Activated T-helper 1 cell treated with anti-CD3 and anti-CD28 coated beads, Interleukin-2, amount 50 U/mL, for 16 hours (primary cell): ENCODE data around the gene DMWD.

ENCODE experiments used
- DNase-seq, 2 donors: peaks; one replicate each; pipeline ENCODE4 v3.0.0-alpha.2; 2020; ENCODE audit warnings: low read depth in 1 of 2, low spot score in 1 of 2

The DMWD gene

GRCh38 chr19:45789035-45789786 is 3.4 kb downstream of the DMWD start:
- no peak for DNase-seq

- DNase-seq, result no peak
Observed at GRCh38 chr19:45786533-45786894, 6.1 kb downstream of the DMWD start.

GRCh38 chr19:45785781-45786532 is 6.7 kb downstream of the DMWD start:
- DNase-seq, result no peak

- no peak for DNase-seq
Observed at GRCh38 chr19:45785097-45785496, 7.5 kb downstream of the DMWD start.

- no peak for DNase-seq
Observed at GRCh38 chr19:45784096-45784495, 8.5 kb downstream of the DMWD start.

GRCh38 chr19:45782820-45783785 is 9.5 kb downstream of the DMWD start:
- no peak for DNase-seq

GRCh38 chr19:45782162-45782691 is 10.4 kb downstream of the DMWD start, which contains the start of gene DMPK:
Gene DMPK, minus strand, starts transcription at chr19:45782490. Its CDS starts 138 bp downstream, at chr19:45782352.
- DNase-seq, result no peak

- no peak for DNase-seq
Observed at GRCh38 chr19:45781214-45782161, 11.2 kb downstream of the DMWD start.

GRCh38 chr19:45780448-45781213 is 12.0 kb downstream of the DMWD start:
- DNase-seq, result no peak

GRCh38 chr19:45780146-45780447 is 12.5 kb downstream of the DMWD start:
- no peak for DNase-seq

- peak; percentile 52 to 71 for DNase-seq
Observed at GRCh38 chr19:45779231-45780145, 13.2 kb downstream of the DMWD start.

GRCh38 chr19:45778010-45778661 is 14.5 kb downstream of the DMWD start:
- DNase-seq, result no peak

GRCh38 chr19:45777395-45777961 is 15.2 kb downstream of the DMWD start:
- DNase-seq, result no peak

GRCh38 chr19:45774765-45775164 is 17.9 kb downstream of the DMWD start:
- DNase-seq, result no peak

GRCh38 chr19:45773384-45773783 is 19.3 kb downstream of the DMWD start:
- no peak for DNase-seq

- DNase-seq, result no peak
Observed at GRCh38 chr19:45772912-45773311, 19.7 kb downstream of the DMWD start.

- no peak for DNase-seq
Observed at GRCh38 chr19:45772130-45772840, 20.4 kb downstream of the DMWD start.
